Prostate gland (tissue), 2 donors: ENCODE measurements around the gene HOXD9. TPM values are rescaled to one million over a fixed set of nuclear protein-coding genes. Genes with fewer than 3 reads are reported as not detected.

ENCODE experiments used
- DNase-seq: peaks from one replicate; pipeline ENCODE4 v3.0.0-alpha.2; 2019; ENCODE audit warnings: low spot score
- H3K27ac ChIP-seq, 2 donors: fragments of 200-600 bp; sonication (generic); 2 replicates each; pipeline ENCODE4 v1.5.1; 2017 to 2019
- H3K27me3 ChIP-seq: fragments of 200-600 bp; sonication (generic); replicated peaks from 2 replicates; pipeline ENCODE4 v1.5.1; 2019; ENCODE audit not compliant: insufficient read depth
- H3K36me3 ChIP-seq, 2 donors: fragments of 200-600 bp; sonication (generic); 1 replicate in 1 of 2; 2 replicates in 1 of 2; pipeline versions ENCODE4 v1.5.1 to v1.8.1; 2017 to 2019
- H3K4me1 ChIP-seq: fragments of 200-600 bp; sonication (generic); replicated peaks from 2 replicates; pipeline ENCODE4 v1.5.1; 2019
- H3K4me3 ChIP-seq, 2 donors: fragments of 200-600 bp; sonication (generic); 2 replicates each; pipeline ENCODE4 v1.5.1; 2017 to 2019
- H3K9me3 ChIP-seq: fragments of 200-600 bp; sonication (generic); 2 replicates; pipeline ENCODE4 v1.5.1; 2017
- POLR2A ChIP-seq: fragments of 450-650 bp; IDR thresholded peaks from one replicate; pipeline ENCODE4 v1.6.1; 2016; ENCODE audit warnings: antibody characterized with exemption, mild to moderate bottlenecking
- POLR2AphosphoS5 ChIP-seq: sonication (generic); formaldehyde crosslinking; IDR thresholded peaks from one replicate; pipeline ENCODE4 v1.6.1; 2017; ENCODE audit warnings: antibody characterized with exemption
- WGBS: methylation state at CpG from one replicate; pipeline ENCODE4 v1.1.5; 2018; 5-methylcytosine and 5-hydroxymethylcytosine counted together
- intact Hi-C: fragments of 100-400 bp; cut with DNase I; formaldehyde crosslinking; loops from one replicate; pipeline ENCODE4 v1.14.2; 2022
- total RNA-seq, 2 donors: library from RNA; depleted of rRNA; stranded (reverse); fragments of >200 nt; gene quantifications; one replicate each; pipeline ENCODE4 v1.1.0, GENCODE V29; 2016
- TF ChIP-seq, protein P1 (sequence below), 4 experiments: fragments of 200-600 bp in 2 of 4; fragments of 450-650 bp in 2 of 4; sonication (generic) in 2 of 4; IDR thresholded peaks; 1 replicate in 3 of 4; 2 replicates in 1 of 4; pipeline ENCODE4 v1.5.1; 2016 to 2019; ENCODE audit warnings: antibody characterized with exemption in 4 of 4, mild to moderate bottlenecking in 2 of 4, moderate library complexity in 2 of 4

HOXD9 gene
- total RNA-seq, 2 donors from 2014 or later = 5.9 to 29.1 TPM

DNA sequence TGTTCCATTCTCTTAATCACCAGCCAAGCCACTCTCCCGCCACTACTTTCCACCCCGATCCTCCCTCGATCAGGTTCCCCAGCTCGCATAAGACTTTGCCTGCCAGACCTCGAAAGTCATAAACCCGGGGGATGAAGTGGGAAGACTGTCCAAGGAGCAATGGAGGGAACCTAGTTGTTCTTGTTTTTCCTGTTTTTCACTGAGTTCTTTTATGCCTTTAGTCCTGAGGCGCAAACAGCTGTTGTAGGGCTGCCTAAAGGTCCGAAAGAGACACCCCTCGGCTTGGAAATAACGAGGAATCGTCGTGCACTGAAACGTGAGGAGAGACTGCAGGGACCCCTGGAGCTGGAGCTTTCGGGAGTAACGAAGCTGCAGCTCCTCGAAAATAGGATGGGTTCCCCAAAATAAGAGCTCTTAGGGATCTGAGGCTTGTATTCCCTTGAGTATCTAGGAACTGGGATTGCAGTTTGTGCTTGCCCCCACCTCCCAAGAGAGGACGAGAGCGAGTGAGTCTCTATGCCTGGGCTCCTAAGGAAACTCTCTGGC, 24.6 kb upstream of the HOXD9 start:
- H3K4me3 ChIP-seq = peak overlapping the region; percentile 24 to 36
- no peak for DNase-seq
- 1% methylated on average over 18 of the region's 18 CpGs for WGBS
- H3K36me3 ChIP-seq = no peaks in the 10 kb centered on the region
- H3K9me3 ChIP-seq = no peaks in the 10 kb centered on the region
- intact Hi-C loops = no loop called here
- TF ChIP-seq POLR2AphosphoS5 (peak; percentile 56), POLR2A (no peak)
- TF ChIP-seq, protein P1, sequence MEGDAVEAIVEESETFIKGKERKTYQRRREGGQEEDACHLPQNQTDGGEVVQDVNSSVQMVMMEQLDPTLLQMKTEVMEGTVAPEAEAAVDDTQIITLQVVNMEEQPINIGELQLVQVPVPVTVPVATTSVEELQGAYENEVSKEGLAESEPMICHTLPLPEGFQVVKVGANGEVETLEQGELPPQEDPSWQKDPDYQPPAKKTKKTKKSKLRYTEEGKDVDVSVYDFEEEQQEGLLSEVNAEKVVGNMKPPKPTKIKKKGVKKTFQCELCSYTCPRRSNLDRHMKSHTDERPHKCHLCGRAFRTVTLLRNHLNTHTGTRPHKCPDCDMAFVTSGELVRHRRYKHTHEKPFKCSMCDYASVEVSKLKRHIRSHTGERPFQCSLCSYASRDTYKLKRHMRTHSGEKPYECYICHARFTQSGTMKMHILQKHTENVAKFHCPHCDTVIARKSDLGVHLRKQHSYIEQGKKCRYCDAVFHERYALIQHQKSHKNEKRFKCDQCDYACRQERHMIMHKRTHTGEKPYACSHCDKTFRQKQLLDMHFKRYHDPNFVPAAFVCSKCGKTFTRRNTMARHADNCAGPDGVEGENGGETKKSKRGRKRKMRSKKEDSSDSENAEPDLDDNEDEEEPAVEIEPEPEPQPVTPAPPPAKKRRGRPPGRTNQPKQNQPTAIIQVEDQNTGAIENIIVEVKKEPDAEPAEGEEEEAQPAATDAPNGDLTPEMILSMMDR (IDR thresholded peaks at IDR 0.05) = no peak
- H3K4me1 ChIP-seq = no peaks in the 10 kb centered on the region
- peak overlapping the region; percentile 85 to 86 for H3K27ac ChIP-seq
- peaks cover 22% of the 10 kb centered on the region for H3K27me3 ChIP-seq

DNA sequence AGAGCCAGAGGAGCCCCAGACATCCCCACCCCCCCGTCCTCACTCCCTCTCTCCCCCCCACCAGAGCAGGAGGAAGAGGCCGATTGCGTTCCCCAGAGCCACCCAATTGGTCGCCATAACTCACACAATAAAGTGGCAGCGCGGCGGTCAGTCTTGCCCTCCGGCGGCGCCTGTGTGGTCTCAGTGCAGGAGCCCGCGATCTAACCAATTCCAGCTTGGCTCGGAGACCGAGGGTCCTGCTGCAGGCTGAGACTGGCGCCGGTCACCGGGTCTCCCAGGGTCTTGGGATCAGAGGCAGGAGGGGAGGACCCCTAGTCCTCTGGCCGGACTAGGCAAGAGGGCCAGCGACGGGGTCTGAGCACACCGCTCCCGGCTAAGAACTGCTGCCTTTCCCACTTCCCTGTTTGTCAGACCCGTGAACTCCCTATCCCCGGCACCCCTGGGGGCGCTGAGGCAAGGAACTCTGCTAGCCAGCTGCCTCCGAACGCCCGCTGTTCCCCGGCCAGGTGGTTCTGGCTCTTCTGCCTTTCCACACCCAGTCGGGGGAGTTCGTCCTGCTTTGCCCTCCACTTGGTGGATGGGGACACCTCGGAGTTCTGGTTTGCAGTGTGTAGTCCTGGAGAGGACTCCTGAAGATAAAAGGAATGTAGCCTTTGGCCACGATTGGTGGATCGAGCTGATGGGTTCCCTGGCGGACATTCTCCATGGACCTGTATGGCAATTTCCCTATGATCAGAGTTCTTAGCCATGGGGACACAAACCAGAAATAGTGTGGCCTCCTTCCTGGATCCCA, 24.0 kb upstream of the HOXD9 start:
- TF ChIP-seq POLR2AphosphoS5 = no peak
- TF ChIP-seq, protein P1 (IDR thresholded peaks at IDR 0.05) = peak in 1 of 4 experiments; percentile 4
- 21% methylated on average over 34 of the region's 35 CpGs for WGBS
- no peaks in the 10 kb centered on the region for H3K36me3 ChIP-seq
- no peaks in the 10 kb centered on the region for H3K4me1 ChIP-seq
- H3K27me3 ChIP-seq = peaks cover 22% of the 10 kb centered on the region
- H3K27ac ChIP-seq = peak overlapping the region; percentile 85 to 86
- H3K9me3 ChIP-seq = no peaks in the 10 kb centered on the region
- peak overlapping the region; percentile 9 to 36 for H3K4me3 ChIP-seq
- peak; percentile 11 for DNase-seq
- intact Hi-C loops = no loop called here

DNA sequence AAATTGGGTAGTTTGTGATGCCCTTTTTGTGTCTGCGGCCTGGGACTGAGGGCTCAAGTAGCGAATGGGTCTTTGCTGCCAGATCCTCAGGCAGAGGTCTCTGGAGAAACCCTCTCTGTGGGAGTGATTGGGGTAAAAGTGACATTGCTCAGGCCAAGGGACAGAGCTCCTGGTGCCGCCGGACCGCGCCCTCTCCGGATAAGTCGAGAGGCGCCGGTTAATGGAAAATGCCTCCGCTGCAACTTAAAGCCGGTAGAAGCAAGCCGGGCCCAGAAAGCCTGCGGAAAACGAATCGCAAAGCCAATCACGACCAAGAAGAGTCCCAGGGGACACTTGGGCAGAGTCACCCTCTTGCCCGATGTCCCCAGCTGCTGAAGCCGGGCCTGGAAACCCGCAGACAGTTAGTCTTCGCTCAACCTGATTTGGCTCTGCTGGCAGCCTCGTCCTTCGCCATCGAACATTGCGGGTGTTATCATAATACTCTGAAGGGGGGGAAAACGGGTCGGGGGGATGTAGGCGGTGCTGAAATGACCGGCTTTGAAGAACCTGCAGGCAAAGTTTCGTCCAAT, 23.3 kb upstream of the HOXD9 start:
- Histone ChIP-seq H3K4me3 (no peak overlapping the region), H3K4me1 (no peaks in the 10 kb centered on the region), H3K27ac (peak overlapping the region in 1 of 2 donors; percentile 86), H3K36me3 (no peaks in the 10 kb centered on the region), H3K27me3 (peaks cover 21% of the 10 kb centered on the region), H3K9me3 (no peaks in the 10 kb centered on the region)
- no peak for DNase-seq
- WGBS = 53% methylated on average over 30 of the region's 30 CpGs
- intact Hi-C loops = no loop called here
- TF ChIP-seq POLR2A = no peak
- TF ChIP-seq, protein P1 (IDR thresholded peaks at IDR 0.05) = no peak
- no peak for TF ChIP-seq POLR2AphosphoS5

DNA sequence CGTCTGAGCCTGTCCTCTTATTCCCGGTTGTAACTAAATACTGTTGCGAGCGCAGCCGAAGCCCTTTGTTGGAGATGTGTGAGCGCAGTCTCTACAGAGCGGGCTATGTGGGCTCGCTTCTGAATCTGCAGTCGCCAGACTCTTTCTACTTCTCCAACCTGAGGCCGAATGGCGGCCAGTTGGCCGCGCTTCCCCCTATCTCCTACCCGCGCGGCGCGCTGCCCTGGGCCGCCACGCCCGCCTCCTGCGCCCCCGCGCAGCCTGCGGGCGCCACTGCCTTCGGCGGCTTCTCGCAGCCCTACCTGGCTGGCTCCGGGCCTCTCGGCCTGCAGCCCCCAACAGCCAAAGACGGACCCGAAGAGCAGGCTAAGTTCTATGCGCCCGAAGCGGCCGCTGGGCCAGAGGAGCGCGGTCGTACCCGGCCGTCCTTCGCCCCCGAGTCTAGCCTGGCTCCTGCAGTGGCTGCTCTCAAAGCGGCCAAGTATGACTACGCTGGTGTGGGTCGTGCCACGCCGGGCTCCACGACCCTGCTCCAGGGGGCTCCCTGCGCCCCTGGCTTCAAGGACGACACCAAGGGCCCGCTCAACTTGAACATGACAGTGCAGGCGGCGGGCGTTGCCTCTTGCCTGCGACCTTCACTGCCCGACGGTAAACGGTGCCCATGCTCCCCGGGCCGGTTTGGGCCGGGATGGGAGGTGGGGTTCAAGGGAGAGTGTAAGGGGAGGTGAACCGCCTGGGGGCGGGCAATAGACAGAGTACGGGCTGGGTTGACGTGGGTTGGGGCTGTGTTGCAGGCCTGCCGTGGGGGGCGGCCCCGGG, 22.6 kb upstream of the HOXD9 start, which contains the start of gene HOXD12:
TSS of gene HOXD12 (plus strand) at position 68 of the 819 bp plus-strand sequence. CDS start at position 75, 7 bp downstream.
- Histone ChIP-seq H3K27ac (peak within 1 kb of the TSS; percentile 85 to 86), H3K4me3 (peak within 1 kb of the TSS; percentile 9 to 36), H3K4me1 (no peaks in the 10 kb centered on the region), H3K9me3 (no peaks in the 10 kb centered on the region), H3K36me3 (no peaks in the 10 kb centered on the region), H3K27me3 (peaks cover 23% of the 10 kb centered on the region)
- intact Hi-C loops = no loop called here
- DNase-seq = peak; percentile 4
- TF ChIP-seq POLR2A (no peak), POLR2AphosphoS5 (no peak)
- TF ChIP-seq, protein P1 (IDR thresholded peaks at IDR 0.05) = no peak
- WGBS = 37% methylated on average over 69 of the region's 70 CpGs
